Erythroblast (primary cell): ENCODE data around the gene ZNF277.

Source experiments
- GATA1 ChIP-seq: IDR thresholded peaks from 2 replicates; pipeline ENCODE4 v1.6.1; 2011; ENCODE audit warnings: low read depth, mild to moderate bottlenecking, control low read depth, low read length, moderate library complexity
- POLR2A ChIP-seq: IDR thresholded peaks from 2 replicates; pipeline ENCODE4 v1.6.1; 2011; ENCODE audit warnings: mild to moderate bottlenecking, low read length

DNA sequence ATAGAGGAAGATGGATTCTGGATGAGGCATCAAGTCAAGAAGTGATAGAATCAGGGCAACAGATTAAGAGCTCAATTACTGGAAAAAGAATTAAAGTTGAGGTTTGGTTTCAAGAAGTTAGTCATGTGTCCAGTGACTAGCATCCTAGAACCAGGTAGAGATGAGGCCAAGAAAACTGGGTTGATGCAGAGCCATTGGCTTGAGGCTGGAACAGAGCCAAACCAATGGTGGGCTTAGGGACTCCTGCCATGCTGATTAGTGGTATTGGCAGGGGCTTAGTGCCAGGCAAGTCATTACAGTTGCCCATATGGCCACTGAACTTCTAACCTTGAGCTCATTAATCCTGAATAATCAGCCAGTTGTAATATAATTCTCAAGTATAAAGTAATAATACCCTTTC, 18.5 kb downstream of the ZNF277 start:
- TF ChIP-seq POLR2A (no peak), GATA1 (no peak)
